Peyer's patch (tissue), 4 donors: ENCODE results near the gene SSTR5. TPM values are rescaled to one million over a fixed set of nuclear protein-coding genes. Genes with fewer than 3 reads are reported as not detected.

Experiments
- DNase-seq, 3 donors: peaks; one replicate each; pipeline ENCODE4 v3.0.0-alpha.2; 2017 to 2019
- H3K27ac ChIP-seq, 4 donors: fragments of 200-600 bp; sonication (generic); one replicate each; pipeline ENCODE4 v1.5.1; 2016 to 2019
- H3K27me3 ChIP-seq, 2 donors: fragments of 200-600 bp; sonication (generic); one replicate each; pipeline ENCODE4 v1.5.1; 2019
- H3K36me3 ChIP-seq, 3 donors: fragments of 200-600 bp; sonication (generic); one replicate each; pipeline ENCODE4 v1.5.1; 2016 to 2019
- H3K4me1 ChIP-seq, 4 donors: fragments of 200-600 bp; sonication (generic); one replicate each; pipeline ENCODE4 v1.5.1; 2016 to 2019
- H3K4me3 ChIP-seq, 4 donors: fragments of 200-600 bp; sonication (generic); 1 replicate in 3 of 4; 2 replicates in 1 of 4; pipeline ENCODE4 v1.5.1; 2016 to 2019; ENCODE audit warnings: mild to moderate bottlenecking in 1 of 4
- H3K9me3 ChIP-seq, 4 donors: fragments of 200-600 bp; sonication (generic); one replicate each; pipeline ENCODE4 v1.5.1; 2016 to 2019; ENCODE audit warnings: mild to moderate bottlenecking in 1 of 4
- CTCF ChIP-seq, 6 experiments: fragments of 450-650 bp in 4 of 6; fragments of 200-600 bp in 2 of 6; sonication (generic) in 1 of 6; IDR thresholded peaks; one replicate each; pipeline ENCODE4 v1.5.1; 2017 to 2019; ENCODE audit warnings: antibody characterized with exemption in 6 of 6, mild to moderate bottlenecking in 3 of 6, moderate library complexity in 1 of 6
- POLR2A ChIP-seq, 2 donors: fragments of 450-650 bp; IDR thresholded peaks; one replicate each; pipeline ENCODE4 v1.5.1; 2017; ENCODE audit warnings: antibody characterized with exemption in 2 of 2, mild to moderate bottlenecking in 2 of 2, moderate library complexity in 2 of 2
- total RNA-seq, 4 donors: library from RNA; depleted of rRNA; stranded (reverse); fragments of >200 nt; gene quantifications; one replicate each; pipeline ENCODE4 v1.1.0, GENCODE V29; 2016

SSTR5 gene
- total RNA-seq, 4 donors from 2014 or later, result 1.5 to 2.1 TPM; not detected in 2

- no peaks in the 10 kb centered on the region for H3K27me3 ChIP-seq
- no peaks in the 10 kb centered on the region for H3K36me3 ChIP-seq
- no peaks in the 10 kb centered on the region for H3K4me1 ChIP-seq
- TF ChIP-seq CTCF (IDR thresholded peaks at IDR 0.05) (no peak), POLR2A (IDR thresholded peaks at IDR 0.05) (no peak)
- DNase-seq, result no peak
- H3K27ac ChIP-seq, result no peak overlapping the region
- no peak overlapping the region for H3K4me3 ChIP-seq
- no peaks in the 10 kb centered on the region for H3K9me3 ChIP-seq
Measured at GRCh38 chr16:1032607-1033006, 39.9 kb upstream of the SSTR5 start.

- no peaks in the 10 kb centered on the region for H3K4me1 ChIP-seq
- TF ChIP-seq CTCF (IDR thresholded peaks at IDR 0.05) (no peak), POLR2A (IDR thresholded peaks at IDR 0.05) (no peak)
- no peak overlapping the region for H3K27ac ChIP-seq
- DNase-seq, result no peak
- no peaks in the 10 kb centered on the region for H3K36me3 ChIP-seq
- no peaks in the 10 kb centered on the region for H3K9me3 ChIP-seq
- no peaks in the 10 kb centered on the region for H3K27me3 ChIP-seq
- H3K4me3 ChIP-seq, result no peak overlapping the region
Measured at GRCh38 chr16:1033128-1033679, 39.3 kb upstream of the SSTR5 start.

GRCh38 chr16:1034230-1035065 is 38.1 kb upstream of the SSTR5 start:
- Histone ChIP-seq H3K4me3 (no peak overlapping the region), H3K27ac (no peak overlapping the region), H3K9me3 (no peaks in the 10 kb centered on the region), H3K4me1 (no peaks in the 10 kb centered on the region), H3K36me3 (no peaks in the 10 kb centered on the region), H3K27me3 (no peaks in the 10 kb centered on the region)
- no peak for DNase-seq
- TF ChIP-seq CTCF (IDR thresholded peaks at IDR 0.05) (no peak), POLR2A (IDR thresholded peaks at IDR 0.05) (no peak)

GRCh38 chr16:1035066-1035415 is 37.5 kb upstream of the SSTR5 start:
- Histone ChIP-seq H3K27ac (no peak overlapping the region), H3K4me1 (no peaks in the 10 kb centered on the region), H3K4me3 (no peak overlapping the region), H3K36me3 (no peaks in the 10 kb centered on the region), H3K9me3 (no peaks in the 10 kb centered on the region), H3K27me3 (no peaks in the 10 kb centered on the region)
- DNase-seq, result no peak
- TF ChIP-seq POLR2A (IDR thresholded peaks at IDR 0.05), result no peak
- no peak for TF ChIP-seq CTCF (IDR thresholded peaks at IDR 0.05)

GRCh38 chr16:1036166-1036565 is 36.4 kb upstream of the SSTR5 start:
- no peaks in the 10 kb centered on the region for H3K27me3 ChIP-seq
- no peak for DNase-seq
- no peak for TF ChIP-seq CTCF (IDR thresholded peaks at IDR 0.05)
- TF ChIP-seq POLR2A (IDR thresholded peaks at IDR 0.05), result no peak
- no peak overlapping the region for H3K4me3 ChIP-seq
- no peaks in the 10 kb centered on the region for H3K36me3 ChIP-seq
- no peaks in the 10 kb centered on the region for H3K9me3 ChIP-seq
- no peak overlapping the region for H3K27ac ChIP-seq
- no peaks in the 10 kb centered on the region for H3K4me1 ChIP-seq
